Germinal center (tissue), 1 donor: ENCODE results near the gene SLC12A5.
"Not testable (repeated sequence)": the region's sequence is repeated elsewhere in the genome, so short reads cannot be mapped to it uniquely, and the experiment has no call there.

Experiments
- DNase-seq: peaks from one replicate; pipeline ENCODE4 v3.0.0; 2012; ENCODE audit warnings: mixed read lengths, low spot score

The SLC12A5 gene

GRCh38 chr20:46078954-46079353 is 49.9 kb downstream of the SLC12A5 start:
- no peak for DNase-seq

GRCh38 chr20:46081074-46081473 is 52.1 kb downstream of the SLC12A5 start:
- DNase-seq: no peak

- DNase-seq: no peak
Observed at GRCh38 chr20:46083101-46083500, 54.1 kb downstream of the SLC12A5 start.

- no peak for DNase-seq
Observed at GRCh38 chr20:46083531-46084061, 54.6 kb downstream of the SLC12A5 start.

GRCh38 chr20:46084805-46085178 is 55.8 kb downstream of the SLC12A5 start:
- no peak for DNase-seq

GRCh38 chr20:46085179-46085851 is 56.3 kb downstream of the SLC12A5 start:
- no peak for DNase-seq

- no peak for DNase-seq
Observed at GRCh38 chr20:46087161-46087560, 58.1 kb downstream of the SLC12A5 start.

GRCh38 chr20:46088409-46089166 is 59.6 kb downstream of the SLC12A5 start:
- peak; percentile 13 for DNase-seq

- no peak for DNase-seq
Observed at GRCh38 chr20:46089167-46089416, 60.1 kb downstream of the SLC12A5 start.

GRCh38 chr20:46089417-46090388 is 60.7 kb downstream of the SLC12A5 start, which contains the start of gene NCOA5:
TSS of gene NCOA5 (minus strand) at chr20:46089962. CDS start at chr20:46079424, 10,538 bp downstream.
- DNase-seq: peak; percentile 95

- not testable (repeated sequence) for DNase-seq
Observed at GRCh38 chr20:46091622-46092535, 62.9 kb downstream of the SLC12A5 start.

GRCh38 chr20:46093531-46093930 is 64.5 kb downstream of the SLC12A5 start:
- no peak for DNase-seq

GRCh38 chr20:46099491-46100287 is 70.7 kb downstream of the SLC12A5 start:
- DNase-seq: peak; percentile 53

GRCh38 chr20:46100444-46100843 is 71.4 kb downstream of the SLC12A5 start:
- DNase-seq: not testable (repeated sequence)

- no peak for DNase-seq
Observed at GRCh38 chr20:46100988-46101387, 72.0 kb downstream of the SLC12A5 start.

- no peak for DNase-seq
Observed at GRCh38 chr20:46101957-46102356, 72.9 kb downstream of the SLC12A5 start.

- DNase-seq: no peak
Observed at GRCh38 chr20:46102940-46103339, 73.9 kb downstream of the SLC12A5 start.

- DNase-seq: no peak
Observed at GRCh38 chr20:46104262-46104661, 75.2 kb downstream of the SLC12A5 start.

GRCh38 chr20:46107061-46107460 is 78.0 kb downstream of the SLC12A5 start:
- DNase-seq: no peak

GRCh38 chr20:46108435-46108841 is 79.4 kb downstream of the SLC12A5 start:
- peak; percentile 42 for DNase-seq
